KMS-11 (cell line): ENCODE measurements around the gene NDUFC1.
"Not testable (repeated sequence)": the region's sequence is repeated elsewhere in the genome, so short reads cannot be mapped to it uniquely, and the experiment has no call there.

ENCODE experiments used
- H2AFZ ChIP-seq: fragments of 200-600 bp; sonication (generic); 2 replicates; pipeline ENCODE4 v1.6.1; 2016; ENCODE audit warnings: antibody characterized with exemption, mixed run types, low read depth
- H3K27ac ChIP-seq: fragments of 200-600 bp; sonication (generic); 2 replicates; pipeline ENCODE4 v1.6.1; 2016; ENCODE audit warnings: mild to moderate bottlenecking, mixed run types
- H3K27me3 ChIP-seq: fragments of 200-600 bp; sonication (generic); 2 replicates; pipeline ENCODE4 v1.6.1; 2017; ENCODE audit warnings: mild to moderate bottlenecking, low read depth, mixed run types, moderate library complexity; ENCODE audit not compliant: insufficient read depth
- H3K36me3 ChIP-seq: fragments of 200-600 bp; sonication (generic); 2 replicates; pipeline ENCODE4 v1.6.1; 2017; ENCODE audit warnings: mild to moderate bottlenecking, mixed run types; ENCODE audit not compliant: insufficient read depth
- H3K4me1 ChIP-seq: fragments of 200-600 bp; sonication (generic); 2 replicates; pipeline ENCODE4 v1.6.1; 2016; ENCODE audit warnings: mild to moderate bottlenecking, low read depth, mixed run types; ENCODE audit not compliant: poor library complexity, severe bottlenecking
- H3K4me2 ChIP-seq: fragments of 200-600 bp; sonication (generic); 2 replicates; pipeline ENCODE4 v1.7.0; 2016; ENCODE audit warnings: mild to moderate bottlenecking, mixed run types
- H3K4me3 ChIP-seq: fragments of 200-600 bp; sonication (generic); IDR thresholded peaks from 2 replicates; pipeline ENCODE4 v1.6.1; 2017; ENCODE audit warnings: low read depth, low read length, mixed read lengths; ENCODE audit not compliant: insufficient read depth
- H3K79me2 ChIP-seq: fragments of 200-600 bp; sonication (generic); 2 replicates; pipeline ENCODE4 v1.6.1; 2016; ENCODE audit warnings: low read depth, mixed run types; ENCODE audit not compliant: insufficient read depth
- H3K9ac ChIP-seq: fragments of 200-600 bp; sonication (generic); 2 replicates; pipeline ENCODE4 v1.6.1; 2016; ENCODE audit warnings: mild to moderate bottlenecking, mixed run types
- H4K20me1 ChIP-seq: fragments of 200-600 bp; sonication (generic); 2 replicates; pipeline ENCODE4 v1.6.1; 2016; ENCODE audit warnings: mild to moderate bottlenecking, mixed run types; ENCODE audit not compliant: insufficient read depth
- CTCF ChIP-seq: fragments of 200-600 bp; sonication (generic); conservative IDR thresholded peaks from 2 replicates; pipeline ENCODE4 v1.6.1; 2017; ENCODE audit warnings: low read depth, mild to moderate bottlenecking, antibody characterized with exemption, low read length, moderate library complexity, mixed read lengths

Gene NDUFC1

GRCh38 chr4:139266583-139267257 lies 35.6 kb downstream of the NDUFC1 start:
- H3K9ac ChIP-seq, result no peak overlapping the region; the same call in 1 of the 2 replicates
- peaks cover 5% of the 10 kb centered on the region; the same call in 1 of the 2 replicates for H3K27me3 ChIP-seq
- no peak for TF ChIP-seq CTCF
- H3K4me1 ChIP-seq, result peaks cover 47% of the 10 kb centered on the region
- H3K36me3 ChIP-seq, result no peaks in the 10 kb centered on the region
- peak overlapping the region; percentile 7; the same call in 1 of the 2 replicates for H2AFZ ChIP-seq
- peak overlapping the region; percentile 46 for H3K27ac ChIP-seq
- no peak overlapping the region for H3K4me3 ChIP-seq
- H3K79me2 ChIP-seq, result no peaks in the 10 kb centered on the region
- no peaks in the 10 kb centered on the region for H4K20me1 ChIP-seq
- peak overlapping the region; percentile 84 for H3K4me2 ChIP-seq

GRCh38 chr4:139266208-139266582 lies 36.1 kb downstream of the NDUFC1 start:
- no peak overlapping the region; the same call in 1 of the 2 replicates for H3K9ac ChIP-seq
- peak overlapping the region; percentile 7; the same call in 1 of the 2 replicates for H2AFZ ChIP-seq

GRCh38 chr4:139265654-139266053 lies 36.6 kb downstream of the NDUFC1 start:
- Histone ChIP-seq H3K79me2 (no peaks in the 10 kb centered on the region), H2AFZ (no peak overlapping the region), H3K4me3 (no peak overlapping the region), H3K4me1 (peaks cover 47% of the 10 kb centered on the region), H3K4me2 (peak overlapping the region; percentile 84), H4K20me1 (no peaks in the 10 kb centered on the region), H3K27ac (peak overlapping the region; percentile 46; the same call in 1 of the 2 replicates), H3K9ac (no peak overlapping the region; the same call in 1 of the 2 replicates), H3K27me3 (peaks cover 5% of the 10 kb centered on the region; the same call in 1 of the 2 replicates), H3K36me3 (no peaks in the 10 kb centered on the region)
- no peak for TF ChIP-seq CTCF

More at GRCh38 chr4:139266208-139266582, 36.1 kb downstream of the NDUFC1 start:
- no peaks in the 10 kb centered on the region for H3K79me2 ChIP-seq
- TF ChIP-seq CTCF, result no peak
- H3K4me2 ChIP-seq, result peak overlapping the region; percentile 84
- peaks cover 47% of the 10 kb centered on the region for H3K4me1 ChIP-seq
- no peaks in the 10 kb centered on the region for H4K20me1 ChIP-seq
- H3K27ac ChIP-seq, result peak overlapping the region; percentile 46
- H3K27me3 ChIP-seq, result peaks cover 5% of the 10 kb centered on the region; the same call in 1 of the 2 replicates
- no peaks in the 10 kb centered on the region for H3K36me3 ChIP-seq
- H3K4me3 ChIP-seq, result no peak overlapping the region

GRCh38 chr4:139256349-139256748 lies 45.9 kb downstream of the NDUFC1 start:
- H3K9ac ChIP-seq, result no peak overlapping the region
- no peaks in the 10 kb centered on the region for H3K27me3 ChIP-seq
- no peak for TF ChIP-seq CTCF
- H2AFZ ChIP-seq, result no peak overlapping the region
- H3K4me2 ChIP-seq, result no peak overlapping the region
- no peaks in the 10 kb centered on the region for H4K20me1 ChIP-seq
- no peak overlapping the region for H3K4me3 ChIP-seq
- no peaks in the 10 kb centered on the region for H3K79me2 ChIP-seq
- no peak overlapping the region for H3K27ac ChIP-seq
- peaks cover 4% of the 10 kb centered on the region for H3K4me1 ChIP-seq
- H3K36me3 ChIP-seq, result no peaks in the 10 kb centered on the region

- H4K20me1 ChIP-seq, H3K4me3 ChIP-seq, H2AFZ ChIP-seq, H3K4me1 ChIP-seq, H3K9ac ChIP-seq, H3K36me3 ChIP-seq, H3K4me2 ChIP-seq, H3K27me3 ChIP-seq, H3K79me2 ChIP-seq, H3K27ac ChIP-seq: not testable (repeated sequence)
Observed at GRCh38 chr4:139255581-139255980, 46.7 kb downstream of the NDUFC1 start.
